OCI-LY7 (cell line): ENCODE data around the gene CLIC4.

Experiments used
- CTCF ChIP-seq: fragments of 200-600 bp; sonication (generic); conservative IDR thresholded peaks from 2 replicates; pipeline ENCODE4 v1.5.1; 2014; ENCODE audit warnings: mild to moderate bottlenecking, antibody characterized with exemption, low read length, moderate library complexity, mixed read lengths
- EZH2phosphoT487 ChIP-seq: fragments of 200-600 bp; sonication (generic); IDR thresholded peaks from 2 replicates; pipeline ENCODE4 v1.6.1; 2018; ENCODE audit warnings: low read depth, borderline replicate concordance, mild to moderate bottlenecking, mixed run types, antibody characterized with exemption, low read length, moderate library complexity, mixed read lengths

- no peak for TF ChIP-seq CTCF
- no peak for TF ChIP-seq EZH2phosphoT487
Observed at GRCh38 chr1:24769656-24770651, 24.7 kb downstream of the CLIC4 start.
